SK-N-SH (cell line): ENCODE results near the gene DEPDC5. TPM values are rescaled to one million over a fixed set of nuclear protein-coding genes. Genes with fewer than 3 reads are reported as not detected.
"Not testable (repeated sequence)": the region's sequence is repeated elsewhere in the genome, so short reads cannot be mapped to it uniquely, and the experiment has no call there.

Experiments used
- CTCF ChIA-PET: fragments of 300-600, 350-600 bp; formaldehyde crosslinking; extraction: SDS; loops from one replicate; lab custom pipeline; 2021; lab: Yijun Ruan, JAX
- POLR2A ChIA-PET: fragments of 350-600 bp; sonication (Branson Sonifier 250); formaldehyde crosslinking; extraction: SDS; loops from one replicate; lab custom pipeline; 2020; ENCODE audit warnings: antibody characterized with exemption, inconsistent platforms; lab: Yijun Ruan, JAX
- DNase-seq: peaks from one replicate; pipeline ENCODE4 v3.0.0; 2012
- H2AFZ ChIP-seq: fragments of 200-600 bp; sonication (generic); 2 replicates; pipeline ENCODE4 v1.8.1; 2016; ENCODE audit warnings: antibody characterized with exemption, mild to moderate bottlenecking, low read depth
- H3F3A ChIP-seq: fragments of 200-600 bp; sonication (generic); replicated peaks from 2 replicates; pipeline ENCODE3; 2016; ENCODE audit warnings: antibody characterized with exemption, mild to moderate bottlenecking; ENCODE audit not compliant: insufficient read depth
- H3K27ac ChIP-seq, 2 experiments: fragments of 200-500 bp in 1 of 2; fragments of 200-600 bp in 1 of 2; sonication (Bioruptor generic) in 1 of 2; sonication (generic), shearing (Covaris generic) in 1 of 2; 2 replicates each; pipeline versions ENCODE4 v1.5.1 to v1.6.1; 2014 to 2016; ENCODE audit warnings: low read depth in 2 of 2, inconsistent platforms in 1 of 2, low read length in 1 of 2, mild to moderate bottlenecking in 1 of 2, mixed read lengths in 1 of 2
- H3K27me3 ChIP-seq: fragments of 200-600 bp; sonication (generic), shearing (Covaris generic); 2 replicates; pipeline ENCODE4 v1.6.1; 2016; ENCODE audit warnings: mixed run types; ENCODE audit not compliant: insufficient read depth
- H3K36me3 ChIP-seq, 2 experiments: fragments of 200-500 bp in 1 of 2; fragments of 200-600 bp in 1 of 2; sonication (Bioruptor generic) in 1 of 2; sonication (generic) in 1 of 2; replicated peaks in 1 of 2; 2 replicates each; pipeline versions ENCODE3 to v1.5.1; 2014 to 2016; ENCODE audit warnings: low read length in 1 of 2, mild to moderate bottlenecking in 1 of 2; ENCODE audit not compliant: insufficient read depth in 2 of 2, control insufficient read depth in 1 of 2
- H3K4me1 ChIP-seq, 2 experiments: fragments of 200-500 bp in 1 of 2; fragments of 200-600 bp in 1 of 2; sonication (Bioruptor generic) in 1 of 2; sonication (generic), shearing (Covaris generic) in 1 of 2; 2 replicates each; pipeline versions ENCODE4 v1.5.1 to v1.6.1; 2014 to 2016; ENCODE audit warnings: low read depth in 1 of 2, low read length in 1 of 2, mixed run types in 1 of 2; ENCODE audit not compliant: insufficient read depth in 2 of 2, control insufficient read depth in 1 of 2
- H3K4me2 ChIP-seq: fragments of 200-600 bp; sonication (generic), shearing (Covaris generic); 2 replicates; pipeline ENCODE4 v1.6.1; 2017; ENCODE audit warnings: mixed run types
- H3K4me3 ChIP-seq, 2 experiments: fragments of 200-500 bp in 1 of 2; fragments of 200-600 bp in 1 of 2; sonication (Bioruptor generic) in 1 of 2; sonication (generic), shearing (Covaris generic) in 1 of 2; 2 replicates each; pipeline versions ENCODE4 v1.5.1 to v1.8.1; 2014 to 2016; ENCODE audit warnings: low read depth in 2 of 2, inconsistent platforms in 1 of 2, low read length in 1 of 2, mild to moderate bottlenecking in 1 of 2, mixed read lengths in 1 of 2, moderate library complexity in 1 of 2
- H3K79me2 ChIP-seq: fragments of 200-600 bp; sonication (generic); 2 replicates; pipeline ENCODE4 v1.8.1; 2017; ENCODE audit warnings: mild to moderate bottlenecking; ENCODE audit not compliant: insufficient read depth
- H3K9ac ChIP-seq: fragments of 200-600 bp; sonication (generic); 2 replicates; pipeline ENCODE4 v1.6.1; 2017; ENCODE audit warnings: mixed run types
- H3K9me2 ChIP-seq: fragments of 200-600 bp; sonication (generic); 2 replicates; pipeline ENCODE4 v1.6.1; 2017; ENCODE audit warnings: mixed run types
- H3K9me3 ChIP-seq: fragments of 200-600 bp; sonication (generic); 2 replicates; pipeline ENCODE4 v1.6.1; 2017; ENCODE audit warnings: mixed run types, mild to moderate bottlenecking, moderate library complexity
- H4K20me1 ChIP-seq: fragments of 200-600 bp; sonication (generic); 2 replicates; pipeline ENCODE4 v1.6.1; 2017; ENCODE audit warnings: mild to moderate bottlenecking, mixed run types; ENCODE audit not compliant: insufficient read depth
- CTCF ChIP-seq: fragments of 200-600 bp; sonication (generic); IDR thresholded peaks from 2 replicates; pipeline ENCODE4 v1.6.1; 2017; ENCODE audit warnings: antibody characterized with exemption, mild to moderate bottlenecking, moderate library complexity
- EP300 ChIP-seq, 2 experiments: IDR thresholded peaks; 2 replicates each; pipeline versions ENCODE4 v1.4.0 to v1.6.1; 2012; ENCODE audit warnings: borderline replicate concordance in 1 of 2, low read depth in 1 of 2, low read length in 1 of 2
- EZH2phosphoT487 ChIP-seq: fragments of 200-600 bp; sonication (generic); IDR thresholded peaks from 2 replicates; pipeline ENCODE4 v1.6.1; 2017; ENCODE audit warnings: low read depth, mixed run types, mild to moderate bottlenecking, antibody characterized with exemption, moderate library complexity, borderline replicate concordance
- FOSL2 ChIP-seq: IDR thresholded peaks from 2 replicates; pipeline ENCODE4 v1.4.0; 2012; ENCODE audit warnings: low read depth, mild to moderate bottlenecking, moderate library complexity, borderline replicate concordance
- FOXJ3 ChIP-seq: sonication (generic); formaldehyde crosslinking; IDR thresholded peaks from 2 replicates; pipeline ENCODE4 v1.5.1; 2020; ENCODE audit warnings: mild to moderate bottlenecking, missing genetic modification reagents
- FOXM1 ChIP-seq: IDR thresholded peaks from 2 replicates; pipeline ENCODE4 v1.4.0; 2012; ENCODE audit warnings: low read depth, mild to moderate bottlenecking
- GABPA ChIP-seq: IDR thresholded peaks from 2 replicates; pipeline ENCODE4 v1.4.0; 2012; ENCODE audit warnings: low read depth, mild to moderate bottlenecking
- JUND ChIP-seq: IDR thresholded peaks from 2 replicates; pipeline ENCODE4 v1.4.0; 2012
- MAX ChIP-seq: IDR thresholded peaks from 2 replicates; pipeline ENCODE4 v1.4.0; 2012; ENCODE audit warnings: low read depth
- REST ChIP-seq: IDR thresholded peaks from 2 replicates; pipeline ENCODE4 v1.6.1; 2012; ENCODE audit warnings: mild to moderate bottlenecking, low read depth, low read length, moderate library complexity
- SIN3A ChIP-seq: IDR thresholded peaks from 2 replicates; pipeline ENCODE4 v1.6.1; 2012; ENCODE audit warnings: low read depth, mild to moderate bottlenecking, low read length, moderate library complexity, borderline replicate concordance
- SMC3 ChIP-seq: IDR thresholded peaks from 2 replicates; pipeline ENCODE4 v1.6.1; 2012; ENCODE audit warnings: low read depth, low read length, improper control_type of control experiment
- TEAD4 ChIP-seq: IDR thresholded peaks from 2 replicates; pipeline ENCODE4 v1.4.0; 2012; ENCODE audit warnings: mild to moderate bottlenecking, borderline replicate concordance; ENCODE audit not compliant: insufficient read depth
- YY1 ChIP-seq: IDR thresholded peaks from 2 replicates; pipeline ENCODE4 v1.4.0; 2012; ENCODE audit warnings: low read depth, mild to moderate bottlenecking
- WGBS: methylation state at CpG from one replicate; pipeline ENCODE4 v1.1.6; 2017; ENCODE audit warnings: low lambda C conversion rate; 5-methylcytosine and 5-hydroxymethylcytosine counted together
- polyA plus RNA-seq, 3 experiments: library from polyadenylated mRNA; depleted of rRNA; stranded (reverse); fragments of >200 nt; gene quantifications; 2 replicates each; pipeline ENCODE4 v1.2.3, GENCODE V29; 2012

Gene DEPDC5
- polyA plus RNA-seq, 1 of the 3 experiments (the other 2 are of a cell fraction): 7.8 TPM

GRCh38 chr22:31806751-31807150 lies 52.9 kb downstream of the DEPDC5 start:
- DNase-seq: no peak
- H3K27me3 ChIP-seq: no peaks in the 10 kb centered on the region
- POLR2A ChIA-PET: interaction anchor here (0.6 kb wide), 1 partner anchor 12 kb away, joined by 3 read pairs; no protein-coding TSS in a partner anchor

GRCh38 chr22:31812977-31813605 lies 59.3 kb downstream of the DEPDC5 start:
- H3F3A ChIP-seq: no peaks in the 10 kb centered on the region
- H2AFZ ChIP-seq: no peak overlapping the region
- ChIA-PET CTCF (interaction anchor here (1.5 kb wide), 1 partner anchor 16 kb away, joined by 5 read pairs; no protein-coding TSS in a partner anchor), POLR2A (no interaction called here)
- no peaks in the 10 kb centered on the region for H3K9me3 ChIP-seq
- 94% methylated on average over 6 of the region's 6 CpGs for WGBS
- no peaks in the 10 kb centered on the region for H3K27me3 ChIP-seq
- TF ChIP-seq TEAD4 (no peak), JUND (no peak), YY1 (no peak), CTCF (no peak), EZH2phosphoT487 (no peak), GABPA (no peak)
- no peaks in the 10 kb centered on the region for H3K9me2 ChIP-seq
- DNase-seq: no peak
- no peaks in the 10 kb centered on the region for H4K20me1 ChIP-seq
- H3K4me2 ChIP-seq: no peak overlapping the region
- H3K36me3 ChIP-seq: peaks cover 14 to 40% of the 10 kb centered on the region in 2 experiments
- H3K27ac ChIP-seq: no peak overlapping the region
- no peaks in the 10 kb centered on the region for H3K4me1 ChIP-seq
- no peaks in the 10 kb centered on the region for H3K79me2 ChIP-seq
- H3K4me3 ChIP-seq: no peak overlapping the region
- no peak overlapping the region for H3K9ac ChIP-seq

More at GRCh38 chr22:31806751-31807150, 52.9 kb downstream of the DEPDC5 start:
- H3K36me3 ChIP-seq: peaks cover 34% of the 10 kb centered on the region in 2 experiments
- 95% methylated on average over 4 of the region's 4 CpGs for WGBS
- TF ChIP-seq YY1 (no peak), SMC3 (no peak), SIN3A (no peak), FOSL2 (no peak), REST (no peak), FOXJ3 (CRISPR knock-in tag) (no peak), FOXM1 (no peak), EZH2phosphoT487 (no peak), EP300 (IDR thresholded peaks at IDR 0.05; ENCODE audit: borderline replicate concordance in 1 of 2, low read depth in 1 of 2, low read length in 1 of 2) (no peak), JUND (no peak), MAX (no peak)
- no peaks in the 10 kb centered on the region for H3K79me2 ChIP-seq
- no peak overlapping the region for H3K27ac ChIP-seq
- H3K9me3 ChIP-seq: no peaks in the 10 kb centered on the region
- no peaks in the 10 kb centered on the region for H3K4me1 ChIP-seq
- no peaks in the 10 kb centered on the region for H3F3A ChIP-seq
- H3K4me3 ChIP-seq: no peak overlapping the region
- no peak overlapping the region for H2AFZ ChIP-seq
- H4K20me1 ChIP-seq: no peaks in the 10 kb centered on the region
- H3K9me2 ChIP-seq: no peaks in the 10 kb centered on the region
- CTCF ChIA-PET: interaction anchor here (1.0 kb wide), 1 partner anchor 96 kb away, joined by 3 read pairs; no protein-coding TSS in a partner anchor
- H3K4me2 ChIP-seq: no peak overlapping the region
- no peak overlapping the region for H3K9ac ChIP-seq

GRCh38 chr22:31813898-31814297 lies 60.1 kb downstream of the DEPDC5 start:
- H3F3A ChIP-seq, H2AFZ ChIP-seq, DNase-seq, H3K27me3 ChIP-seq, H3K4me2 ChIP-seq, H3K79me2 ChIP-seq, H3K4me3 ChIP-seq, H3K9me2 ChIP-seq, CTCF ChIA-PET, H3K9ac ChIP-seq, H3K9me3 ChIP-seq, H3K4me1 ChIP-seq, H3K27ac ChIP-seq, POLR2A ChIA-PET, H4K20me1 ChIP-seq: not testable (repeated sequence)
- WGBS: 90% methylated on average over 7 of the region's 7 CpGs
- peaks cover 20 to 40% of the 10 kb centered on the region in 2 experiments for H3K36me3 ChIP-seq
